Prostate gland (tissue), 2 donors: ENCODE data around the gene IL1RAPL2. TPM values are rescaled to one million over a fixed set of nuclear protein-coding genes. Genes with fewer than 3 reads are reported as not detected.

ENCODE experiments used
- DNase-seq: peaks from one replicate; pipeline ENCODE4 v3.0.0-alpha.2; 2019; ENCODE audit warnings: low spot score
- H3K27ac ChIP-seq, 2 donors: fragments of 200-600 bp; sonication (generic); 2 replicates each; pipeline ENCODE4 v1.5.1; 2017 to 2019
- H3K27me3 ChIP-seq: fragments of 200-600 bp; sonication (generic); replicated peaks from 2 replicates; pipeline ENCODE4 v1.5.1; 2019; ENCODE audit not compliant: insufficient read depth
- H3K36me3 ChIP-seq, 2 donors: fragments of 200-600 bp; sonication (generic); 1 replicate in 1 of 2; 2 replicates in 1 of 2; pipeline versions ENCODE4 v1.5.1 to v1.8.1; 2017 to 2019
- H3K4me1 ChIP-seq: fragments of 200-600 bp; sonication (generic); replicated peaks from 2 replicates; pipeline ENCODE4 v1.5.1; 2019
- H3K4me3 ChIP-seq, 2 donors: fragments of 200-600 bp; sonication (generic); 2 replicates each; pipeline ENCODE4 v1.5.1; 2017 to 2019
- H3K9me3 ChIP-seq: fragments of 200-600 bp; sonication (generic); 2 replicates; pipeline ENCODE4 v1.5.1; 2017
- CTCF ChIP-seq, 4 experiments: fragments of 200-600 bp in 2 of 4; fragments of 450-650 bp in 2 of 4; sonication (generic) in 2 of 4; IDR thresholded peaks; 1 replicate in 3 of 4; 2 replicates in 1 of 4; pipeline ENCODE4 v1.5.1; 2016 to 2019; ENCODE audit warnings: antibody characterized with exemption in 4 of 4, mild to moderate bottlenecking in 2 of 4, moderate library complexity in 2 of 4
- POLR2A ChIP-seq: fragments of 450-650 bp; IDR thresholded peaks from one replicate; pipeline ENCODE4 v1.6.1; 2016; ENCODE audit warnings: antibody characterized with exemption, mild to moderate bottlenecking
- POLR2AphosphoS5 ChIP-seq: sonication (generic); formaldehyde crosslinking; IDR thresholded peaks from one replicate; pipeline ENCODE4 v1.6.1; 2017; ENCODE audit warnings: antibody characterized with exemption
- WGBS: methylation state at CpG from one replicate; pipeline ENCODE4 v1.1.5; 2018; 5-methylcytosine and 5-hydroxymethylcytosine counted together
- intact Hi-C: fragments of 100-400 bp; cut with DNase I; formaldehyde crosslinking; loops from one replicate; pipeline ENCODE4 v1.14.2; 2022
- total RNA-seq, 2 donors: library from RNA; depleted of rRNA; stranded (reverse); fragments of >200 nt; gene quantifications; one replicate each; pipeline ENCODE4 v1.1.0, GENCODE V29; 2016

The IL1RAPL2 gene
- total RNA-seq, 2 donors from 2014 or later, result 0.51 TPM; not detected in 1

- H3K9me3 ChIP-seq, result no peaks in the 10 kb centered on the region
- no peak overlapping the region for H3K27ac ChIP-seq
- DNase-seq, result no peak
- intact Hi-C loops, result no loop called here
- H3K27me3 ChIP-seq, result no peaks in the 10 kb centered on the region
- 100% methylated on average over 2 of the region's 2 CpGs for WGBS
- no peaks in the 10 kb centered on the region for H3K36me3 ChIP-seq
- no peak for TF ChIP-seq POLR2A
- TF ChIP-seq POLR2AphosphoS5, result no peak
- TF ChIP-seq CTCF (IDR thresholded peaks at IDR 0.05), result no peak
- no peaks in the 10 kb centered on the region for H3K4me1 ChIP-seq
- H3K4me3 ChIP-seq, result no peak overlapping the region
Measured at GRCh38 chrX:105210258-105210657, 644.3 kb downstream of the IL1RAPL2 start.

GRCh38 chrX:105211066-105211575, 645.1 kb downstream of the IL1RAPL2 start:
- Histone ChIP-seq H3K9me3 (no peaks in the 10 kb centered on the region), H3K27me3 (no peaks in the 10 kb centered on the region), H3K36me3 (no peaks in the 10 kb centered on the region), H3K4me1 (no peaks in the 10 kb centered on the region), H3K4me3 (no peak overlapping the region), H3K27ac (no peak overlapping the region)
- intact Hi-C loops, result no loop called here
- no peak for DNase-seq
- 81% methylated on average over 3 of the region's 3 CpGs for WGBS
- no peak for TF ChIP-seq POLR2AphosphoS5
- TF ChIP-seq CTCF (IDR thresholded peaks at IDR 0.05), result no peak
- TF ChIP-seq POLR2A, result no peak

GRCh38 chrX:105219454-105220401, 653.7 kb downstream of the IL1RAPL2 start:
- Histone ChIP-seq H3K27ac (no peak overlapping the region), H3K27me3 (no peaks in the 10 kb centered on the region), H3K9me3 (no peaks in the 10 kb centered on the region), H3K4me3 (no peak overlapping the region), H3K4me1 (no peaks in the 10 kb centered on the region), H3K36me3 (no peaks in the 10 kb centered on the region)
- intact Hi-C loops, result no loop called here
- 95% methylated on average over 14 of the region's 26 CpGs for WGBS
- no peak for TF ChIP-seq CTCF (IDR thresholded peaks at IDR 0.05)
- no peak for TF ChIP-seq POLR2AphosphoS5
- TF ChIP-seq POLR2A, result no peak
- no peak for DNase-seq

- Histone ChIP-seq H3K9me3 (no peaks in the 10 kb centered on the region), H3K4me1 (no peaks in the 10 kb centered on the region), H3K27ac (no peak within 1 kb of the TSS), H3K27me3 (no peaks in the 10 kb centered on the region), H3K4me3 (no peak within 1 kb of the TSS), H3K36me3 (no peaks in the 10 kb centered on the region)
- intact Hi-C loops, result no loop called here
- TF ChIP-seq POLR2A (no peak), CTCF (IDR thresholded peaks at IDR 0.05) (no peak), POLR2AphosphoS5 (no peak)
- no peak for DNase-seq
- WGBS, result 92% methylated on average over 7 of the region's 7 CpGs
Measured at GRCh38 chrX:105220636-105221035, 654.6 kb downstream of the IL1RAPL2 start, which contains the start of gene TEX13A. TEX13A (minus strand) TSS chrX:105220694; CDS start chrX:105220397, 297 bp downstream.
